AML-193 (cell line): ENCODE measurements around the gene ATXN10.

Experiments used
- DNase-seq, 2 experiments: peaks; one replicate each; lab custom pipeline; 2025; lab: John Stamatoyannopoulos, UW

ATXN10 gene

DNA sequence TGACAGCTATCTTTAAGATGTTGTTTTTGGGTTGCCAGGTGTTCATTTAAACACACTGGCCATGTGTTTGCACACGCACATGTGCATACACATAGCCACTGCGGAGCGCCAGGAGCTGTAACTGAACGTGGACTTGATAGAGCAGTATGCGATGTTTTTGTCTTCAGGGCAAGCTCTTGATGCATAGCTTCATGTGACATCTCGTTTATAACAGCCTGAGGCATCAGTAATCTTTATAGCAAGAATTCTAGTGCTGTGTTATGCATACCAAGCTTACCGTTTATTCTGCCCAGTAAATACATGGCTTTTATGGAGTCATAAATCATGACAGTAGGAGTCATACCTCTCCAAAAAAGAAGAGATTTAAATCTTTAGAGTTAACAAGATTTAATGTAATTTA lies 87.0 kb downstream of the ATXN10 start:
- DNase-seq, result no peak

GRCh38 chr22:45760682-45761081 lies 89.0 kb downstream of the ATXN10 start:
- no peak for DNase-seq

DNA sequence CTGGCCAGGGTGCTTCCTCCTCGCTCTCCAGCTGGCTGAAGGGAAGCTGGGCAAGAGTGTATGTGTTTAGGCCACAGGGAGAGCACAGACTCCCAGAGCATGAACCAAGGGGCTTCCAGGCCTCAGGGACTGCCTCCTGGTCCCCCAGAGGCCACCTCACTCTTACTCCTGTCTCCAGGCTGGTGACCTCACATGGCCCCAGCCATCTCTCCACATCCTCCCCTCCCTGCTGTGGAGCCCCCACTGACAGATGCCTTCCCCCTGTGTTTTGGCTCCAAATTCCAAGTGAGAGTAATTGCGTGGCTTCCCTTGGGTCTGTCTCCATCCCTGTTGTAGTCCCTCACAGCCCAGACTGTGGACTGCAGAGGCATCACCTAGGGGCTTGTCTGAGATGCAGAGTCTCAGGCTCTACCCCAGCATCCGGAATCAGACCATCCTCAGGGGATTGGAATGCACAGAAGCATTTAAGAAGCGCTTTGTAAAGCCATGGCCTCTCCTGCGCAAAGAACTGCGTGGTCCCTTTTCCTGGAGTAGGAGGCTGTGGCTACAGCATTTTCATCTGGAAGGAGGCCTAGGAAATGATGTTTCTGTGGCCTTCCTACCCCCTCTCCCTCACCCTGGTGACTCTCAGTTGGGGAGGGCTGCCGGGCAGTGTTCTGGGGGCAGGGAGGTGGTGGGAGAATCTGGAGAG lies 91.1 kb downstream of the ATXN10 start:
- no peak for DNase-seq

- DNase-seq, result no peak
Observed at GRCh38 chr22:45763236-45763624, 91.6 kb downstream of the ATXN10 start.

- DNase-seq, result no peak
Observed at GRCh38 chr22:45768490-45768889, 96.9 kb downstream of the ATXN10 start.

GRCh38 chr22:45769569-45770210 lies 98.1 kb downstream of the ATXN10 start:
- DNase-seq, result no peak

- DNase-seq, result no peak
Observed at GRCh38 chr22:45770506-45770905, 98.9 kb downstream of the ATXN10 start.

GRCh38 chr22:45771057-45771456 lies 99.4 kb downstream of the ATXN10 start:
- no peak for DNase-seq

DNA sequence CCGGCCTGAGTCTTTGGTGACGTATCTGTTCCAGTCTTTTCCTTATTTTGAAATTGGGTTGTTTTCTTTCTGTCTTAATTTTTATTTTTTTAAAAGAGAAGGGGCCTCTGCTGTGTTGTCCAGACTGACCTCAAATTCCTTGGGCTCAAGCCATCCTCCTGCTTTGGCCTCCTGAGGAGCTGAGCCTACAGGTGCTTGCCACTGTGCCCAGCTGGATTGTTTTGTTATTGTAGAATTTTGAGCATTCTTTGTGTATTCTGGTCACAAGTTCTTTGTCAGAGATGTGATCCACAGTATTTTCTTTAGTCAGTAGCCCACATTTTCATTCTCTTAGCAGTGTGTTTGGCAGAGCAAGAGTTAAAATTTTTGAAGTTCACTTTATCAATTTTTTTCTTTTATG lies 100.1 kb downstream of the ATXN10 start:
- DNase-seq, result no peak

- no peak for DNase-seq
Observed at GRCh38 chr22:45772743-45773142, 101.1 kb downstream of the ATXN10 start.

DNA sequence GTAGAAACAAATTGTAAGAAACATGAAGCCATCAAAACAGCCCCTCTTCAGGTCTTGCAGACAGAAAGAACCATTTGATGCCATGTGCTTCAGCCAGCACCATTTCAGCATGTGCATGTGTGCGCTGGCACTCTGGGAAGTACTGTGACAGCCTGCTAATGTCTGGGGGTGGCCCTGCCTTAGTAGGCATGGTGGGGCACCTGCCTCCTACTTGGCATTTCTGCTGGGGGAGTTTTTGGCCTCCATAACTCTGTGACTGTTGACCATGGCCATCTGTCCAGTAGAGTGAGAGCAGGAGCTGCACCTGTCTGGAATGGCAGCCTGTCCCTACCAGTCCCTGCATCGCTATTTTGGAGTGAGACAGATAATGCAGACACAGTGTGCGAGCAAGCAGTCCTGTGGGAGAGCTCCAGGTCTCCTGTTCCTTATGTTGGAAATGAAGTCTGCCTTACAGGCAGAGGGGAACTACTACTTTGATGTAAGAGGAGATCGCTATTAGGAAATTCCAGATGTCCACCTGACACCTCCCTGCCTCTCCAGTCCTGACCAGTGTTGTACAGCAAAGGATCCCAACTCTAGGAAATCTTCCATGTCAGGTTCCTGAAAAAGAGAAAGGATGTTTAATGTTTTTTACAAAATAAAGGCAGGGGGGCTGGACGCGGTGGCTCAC lies 102.5 kb downstream of the ATXN10 start:
- DNase-seq, result no peak

DNA sequence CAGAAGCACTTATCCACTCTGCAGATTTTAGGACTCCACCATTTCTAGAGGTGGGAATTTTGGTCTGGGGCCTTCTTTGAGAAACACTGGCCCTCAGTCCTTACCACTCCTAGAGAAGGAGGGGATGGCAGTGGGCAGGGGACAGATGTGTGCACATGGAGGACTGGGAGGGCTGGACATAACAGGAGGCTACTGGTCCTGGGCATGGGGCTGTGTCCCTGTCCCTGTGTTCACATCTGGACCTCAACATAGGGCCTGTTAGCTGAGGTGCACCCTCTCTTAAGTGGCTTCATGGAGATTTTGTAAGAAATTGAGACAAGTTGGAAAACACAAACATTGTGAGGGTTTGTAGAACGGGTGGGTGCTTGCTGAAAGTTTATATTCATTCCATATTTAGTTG lies 103.4 kb downstream of the ATXN10 start:
- no peak for DNase-seq

- DNase-seq, result no peak
Observed at GRCh38 chr22:45775569-45776312, 104.1 kb downstream of the ATXN10 start.

DNA sequence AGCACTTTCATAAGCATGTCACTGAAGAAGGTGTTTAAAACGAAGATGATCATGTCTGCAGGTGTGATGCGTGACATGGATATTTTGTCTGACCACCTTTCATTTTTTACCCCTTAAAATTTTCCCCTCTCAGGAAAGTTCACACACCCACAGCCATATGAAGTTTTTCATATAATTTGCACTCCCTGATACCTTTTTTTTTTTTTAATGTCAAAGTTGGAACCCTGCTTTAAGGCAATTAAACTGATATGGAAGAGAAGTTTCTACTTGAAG lies 104.6 kb downstream of the ATXN10 start:
- DNase-seq, result no peak

GRCh38 chr22:45777046-45777851 lies 105.6 kb downstream of the ATXN10 start:
- DNase-seq, result no peak

DNA sequence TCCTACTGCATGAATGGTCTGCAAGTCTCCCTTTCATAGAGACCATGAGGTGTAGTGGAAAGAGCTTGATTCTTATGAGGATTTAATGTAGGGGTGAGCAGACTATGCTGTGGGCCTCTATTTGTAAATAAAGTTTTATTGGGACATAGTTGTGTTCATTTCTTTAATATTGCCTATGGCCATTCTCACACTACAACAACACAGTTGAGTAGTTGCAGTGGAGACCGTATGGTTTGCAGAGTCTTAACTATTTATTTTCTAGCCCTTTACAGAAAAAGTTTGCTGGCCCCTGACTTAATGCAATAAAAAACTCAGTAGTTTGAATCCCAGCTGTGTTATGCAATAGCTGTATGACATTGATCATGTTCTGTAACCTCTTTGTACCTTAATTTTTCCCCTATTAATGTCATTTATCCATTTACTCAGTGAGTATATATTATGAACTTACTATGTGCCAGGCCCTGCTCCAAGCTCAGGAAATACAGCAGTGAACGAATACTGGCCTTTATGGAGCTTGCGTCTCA lies 106.3 kb downstream of the ATXN10 start:
- no peak for DNase-seq

GRCh38 chr22:45781459-45781858 lies 109.8 kb downstream of the ATXN10 start:
- DNase-seq, result no peak

DNA sequence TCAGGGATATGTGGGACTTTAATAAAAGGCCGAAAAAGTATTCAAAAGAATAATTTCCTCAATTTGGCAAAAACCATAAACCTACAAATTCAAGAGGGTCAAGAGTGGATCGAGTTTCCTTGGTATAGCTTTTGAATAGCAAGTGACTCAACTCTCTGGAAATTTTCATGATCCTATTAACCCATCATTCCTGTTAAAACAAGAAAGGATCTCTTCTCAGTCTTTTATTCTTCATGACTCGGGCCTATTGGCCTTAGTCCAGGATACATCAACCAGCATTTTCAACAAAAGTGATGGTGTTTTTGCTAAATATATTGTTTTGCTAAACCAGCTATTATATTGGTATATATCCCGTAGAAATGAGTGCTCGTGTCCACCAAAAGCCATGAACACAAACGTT lies 110.3 kb downstream of the ATXN10 start:
- no peak for DNase-seq

DNA sequence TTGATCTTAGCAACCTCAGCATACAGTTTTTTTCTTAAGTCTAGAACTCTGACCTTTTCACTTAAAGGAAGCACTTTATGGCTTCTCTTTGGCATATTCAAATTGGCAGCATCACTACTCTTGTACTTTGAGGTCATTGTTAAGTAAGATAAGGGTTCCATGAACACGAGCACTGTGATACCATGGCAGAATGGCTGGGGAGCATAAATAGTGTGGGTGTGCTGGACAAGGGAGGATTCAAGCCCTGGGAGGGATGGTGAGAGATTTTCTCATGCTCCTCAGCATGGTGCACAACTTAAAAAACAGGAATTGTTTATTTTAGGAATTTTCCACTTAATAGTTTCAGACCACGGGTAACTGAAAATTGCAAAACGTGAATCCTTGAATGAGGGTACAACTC lies 111.4 kb downstream of the ATXN10 start:
- DNase-seq, result no peak

GRCh38 chr22:45783690-45784089 lies 112.1 kb downstream of the ATXN10 start:
- no peak for DNase-seq

DNA sequence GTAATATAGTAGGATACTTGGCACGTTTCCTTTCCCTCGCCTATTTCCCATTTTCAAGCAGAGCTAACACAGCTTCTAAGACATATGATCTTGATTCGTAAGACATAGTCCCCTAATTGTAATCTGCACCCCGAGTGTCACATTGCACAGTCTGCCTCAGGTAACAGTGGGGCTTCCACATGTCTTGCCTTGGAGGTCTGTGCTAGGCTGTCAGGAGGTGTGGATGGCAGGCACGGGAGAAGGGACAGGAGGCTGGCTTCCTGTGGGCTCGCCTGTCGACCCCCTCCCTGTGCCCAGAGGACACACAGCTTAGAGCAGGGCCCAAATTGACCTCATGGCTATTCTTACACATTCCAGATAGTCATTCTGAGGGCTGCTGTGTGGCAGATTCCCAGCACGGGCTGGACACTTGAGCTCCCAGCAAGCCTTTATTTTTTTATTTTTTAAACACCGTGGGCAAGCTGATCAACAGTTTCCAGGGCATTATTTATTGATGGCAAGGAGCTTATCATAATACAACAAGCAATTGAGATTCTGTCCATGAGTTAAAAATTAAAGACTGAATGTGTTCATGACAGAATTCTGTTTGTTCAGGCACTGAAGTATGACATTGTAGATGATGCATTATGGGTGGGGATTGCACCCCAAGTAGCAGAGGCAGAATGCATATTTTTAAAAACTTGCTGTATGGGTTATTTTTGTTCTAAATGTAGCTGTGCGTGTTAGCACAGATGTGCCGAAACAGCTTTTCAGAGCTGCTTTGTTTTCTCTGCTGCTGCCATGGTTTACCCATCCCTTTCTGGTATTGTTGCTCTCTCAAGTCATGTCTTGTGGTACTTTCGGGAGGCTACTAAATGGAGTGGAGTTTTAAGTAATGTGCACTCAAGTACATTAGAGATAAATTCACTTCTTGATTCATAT lies 113.0 kb downstream of the ATXN10 start:
- DNase-seq, result no peak
